Smooth muscle cell (in vitro differentiated cells): ENCODE results near the gene CTDNEP1. TPM values are rescaled to one million over a fixed set of nuclear protein-coding genes. Genes with fewer than 3 reads are reported as not detected.

Experiments used
- DNase-seq: peaks from one replicate; lab custom pipeline; 2025; ENCODE audit not compliant: unreplicated experiment; lab: John Stamatoyannopoulos, UW
- H2AFZ ChIP-seq: fragments of 200-600 bp; sonication (generic); 2 replicates; pipeline ENCODE4 v1.6.0; 2016; ENCODE audit warnings: antibody characterized with exemption, low read depth, mild to moderate bottlenecking
- H3F3A ChIP-seq: fragments of 200-600 bp; sonication (generic); 2 replicates; pipeline ENCODE4 v1.6.0; 2017; ENCODE audit warnings: antibody characterized with exemption, low read depth
- H3K27ac ChIP-seq: fragments of 200-600 bp; sonication (generic); 2 replicates; pipeline ENCODE4 v1.5.1; 2016; ENCODE audit warnings: low read depth, mild to moderate bottlenecking
- H3K27me3 ChIP-seq: fragments of 200-600 bp; sonication (generic); 2 replicates; pipeline ENCODE4 v1.6.1; 2016; ENCODE audit warnings: low read depth, mild to moderate bottlenecking
- H3K36me3 ChIP-seq: fragments of 200-600 bp; sonication (generic); 2 replicates; pipeline ENCODE4 v1.5.1; 2016; ENCODE audit warnings: low read depth
- H3K4me1 ChIP-seq: fragments of 200-600 bp; sonication (generic); 2 replicates; pipeline ENCODE4 v1.5.1; 2016; ENCODE audit warnings: low read depth
- H3K4me2 ChIP-seq: fragments of 200-600 bp; sonication (generic); 2 replicates; pipeline ENCODE4 v1.6.0; 2016; ENCODE audit warnings: mild to moderate bottlenecking
- H3K4me3 ChIP-seq: fragments of 200-600 bp; sonication (generic); 2 replicates; pipeline ENCODE4 v1.5.1; 2016; ENCODE audit warnings: mild to moderate bottlenecking
- H3K79me2 ChIP-seq: fragments of 200-600 bp; sonication (generic); 2 replicates; pipeline ENCODE4 v1.6.0; 2016; ENCODE audit warnings: low read depth, mild to moderate bottlenecking
- H3K9ac ChIP-seq: fragments of 200-600 bp; sonication (generic); 2 replicates; pipeline ENCODE4 v1.6.0; 2016; ENCODE audit warnings: low read depth
- H3K9me3 ChIP-seq: fragments of 200-600 bp; sonication (generic); replicated peaks from 2 replicates; pipeline ENCODE4 v1.5.1; 2016; ENCODE audit warnings: low read depth
- H4K20me1 ChIP-seq: fragments of 200-600 bp; sonication (generic); 2 replicates; pipeline ENCODE4 v1.6.0; 2016; ENCODE audit warnings: low read depth
- CTCF ChIP-seq: fragments of 200-600 bp; sonication (generic); IDR thresholded peaks from 2 replicates; pipeline ENCODE4 v1.5.1; 2017; ENCODE audit warnings: borderline replicate concordance, mild to moderate bottlenecking, antibody characterized with exemption; ENCODE audit not compliant: insufficient read depth, poor library complexity, severe bottlenecking
- WGBS: methylation state at CpG from one replicate; pipeline ENCODE4 v1.1.7; 2016; ENCODE audit warnings: low lambda C conversion rate; 5-methylcytosine and 5-hydroxymethylcytosine counted together
- polyA plus RNA-seq: library from polyadenylated mRNA; unstranded; fragments of >200 nt; fragmentation: Nextera tagmentation; extraction: Ambion mirVana; gene quantifications from 2 replicates; pipeline ENCODE4 v1.2.1, GENCODE V29; 2016
- total RNA-seq: library from RNA; depleted of rRNA; stranded (reverse); fragments of >200 nt; gene quantifications from 2 replicates; pipeline ENCODE4 v1.2.3, GENCODE V29; 2014

CTDNEP1 gene
- total and polyA plus RNA-seq, 2 experiments from 2014 or later = 57.5 to 88.4 TPM

DNA sequence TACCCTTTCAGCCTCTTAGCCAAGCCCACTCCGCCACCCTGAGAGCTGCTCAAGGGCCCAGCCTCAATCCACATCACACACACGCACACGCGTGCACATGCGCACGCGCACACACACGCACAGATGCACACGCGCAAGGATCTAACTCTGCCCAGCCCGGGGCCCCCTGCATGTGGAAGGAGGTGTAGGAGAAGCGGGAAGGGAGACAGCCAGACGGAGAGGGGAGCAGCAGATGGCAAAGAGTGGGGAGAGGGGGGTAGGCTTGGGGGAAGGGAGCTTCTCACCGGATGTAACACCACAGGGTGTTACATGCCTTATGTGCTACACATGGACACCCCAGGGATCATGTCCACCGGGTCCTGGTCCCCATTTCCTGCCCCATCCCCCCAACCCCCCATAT is 47.2 kb downstream of the CTDNEP1 start:
- H3K36me3 ChIP-seq = no peaks in the 10 kb centered on the region
- peaks cover 17% of the 10 kb centered on the region for H3K79me2 ChIP-seq
- peaks cover 42% of the 10 kb centered on the region for H4K20me1 ChIP-seq
- TF ChIP-seq CTCF = no peak
- H3K9ac ChIP-seq = peak overlapping the region; percentile 47
- peaks cover 28% of the 10 kb centered on the region for H3K4me1 ChIP-seq
- peak overlapping the region; percentile 80 for H3K4me2 ChIP-seq
- peak overlapping the region; percentile 11 for H3K27ac ChIP-seq
- peak overlapping the region; percentile 55 for H3K4me3 ChIP-seq
- no peaks in the 10 kb centered on the region for H3K9me3 ChIP-seq
- H3F3A ChIP-seq = no peaks in the 10 kb centered on the region
- no peak overlapping the region for H2AFZ ChIP-seq
- WGBS = 95% methylated on average over 14 of the region's 15 CpGs
- no peaks in the 10 kb centered on the region for H3K27me3 ChIP-seq
- no peak for DNase-seq

DNA sequence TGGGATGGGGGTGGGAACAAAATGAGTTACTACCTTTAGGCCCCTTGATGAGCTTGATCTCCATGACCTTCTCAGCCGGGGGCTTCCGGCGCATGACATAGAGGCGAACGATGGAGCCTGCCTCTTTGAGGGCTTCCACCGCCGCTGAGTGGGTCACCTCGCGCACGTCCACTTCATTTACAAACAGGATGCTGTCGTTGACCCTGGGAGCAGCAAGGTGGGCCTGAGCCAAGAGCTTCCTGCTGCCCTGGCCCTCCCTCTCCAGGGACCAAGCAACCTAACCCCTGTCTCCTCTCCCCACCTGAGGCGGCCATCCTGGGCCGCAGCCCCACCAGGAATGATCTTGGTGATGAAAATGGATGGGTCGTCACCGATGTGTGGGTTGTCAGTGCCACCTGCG is 48.1 kb downstream of the CTDNEP1 start:
- peaks cover 7% of the 10 kb centered on the region for H3K79me2 ChIP-seq
- H3K4me1 ChIP-seq = peaks cover 19% of the 10 kb centered on the region
- no peaks in the 10 kb centered on the region for H3F3A ChIP-seq
- H3K9ac ChIP-seq = no peak overlapping the region
- DNase-seq = no peak
- no peak overlapping the region for H3K4me2 ChIP-seq
- H3K27ac ChIP-seq = no peak overlapping the region
- H2AFZ ChIP-seq = no peak overlapping the region
- no peaks in the 10 kb centered on the region for H3K36me3 ChIP-seq
- no peaks in the 10 kb centered on the region for H3K9me3 ChIP-seq
- no peak for TF ChIP-seq CTCF
- no peak overlapping the region for H3K4me3 ChIP-seq
- H4K20me1 ChIP-seq = peaks cover 32% of the 10 kb centered on the region
- no peaks in the 10 kb centered on the region for H3K27me3 ChIP-seq
- 95% methylated on average over 16 of the region's 16 CpGs for WGBS

- no peak overlapping the region for H3K9ac ChIP-seq
- H3K79me2 ChIP-seq = no peaks in the 10 kb centered on the region
- DNase-seq = no peak
- no peak overlapping the region for H3K27ac ChIP-seq
- no peak overlapping the region for H3K4me3 ChIP-seq
- TF ChIP-seq CTCF = no peak
- no peak overlapping the region for H2AFZ ChIP-seq
- 96% methylated on average over 22 of the region's 22 CpGs for WGBS
- no peaks in the 10 kb centered on the region for H4K20me1 ChIP-seq
- no peak overlapping the region for H3K4me2 ChIP-seq
- no peaks in the 10 kb centered on the region for H3K4me1 ChIP-seq
- no peaks in the 10 kb centered on the region for H3K36me3 ChIP-seq
- H3K9me3 ChIP-seq = no peaks in the 10 kb centered on the region
- no peaks in the 10 kb centered on the region for H3K27me3 ChIP-seq
- no peaks in the 10 kb centered on the region for H3F3A ChIP-seq
These were observed 54.7 kb downstream of the CTDNEP1 start for GRCh38 chr17:7196651-7197401.

GRCh38 chr17:7195971-7196370 is 55.6 kb downstream of the CTDNEP1 start:
- TF ChIP-seq CTCF = no peak
- Histone ChIP-seq H3K9ac (no peak overlapping the region), H3K4me2 (no peak overlapping the region), H3K9me3 (no peaks in the 10 kb centered on the region), H3K27ac (no peak overlapping the region), H3K4me3 (no peak overlapping the region), H3K4me1 (no peaks in the 10 kb centered on the region), H3K79me2 (no peaks in the 10 kb centered on the region), H3K36me3 (no peaks in the 10 kb centered on the region), H2AFZ (no peak overlapping the region), H3F3A (no peaks in the 10 kb centered on the region), H4K20me1 (no peaks in the 10 kb centered on the region), H3K27me3 (no peaks in the 10 kb centered on the region)
- WGBS = over 99% methylated on average over 12 of the region's 12 CpGs
- no peak for DNase-seq
